Upper lobe of left lung (tissue), 4 donors: ENCODE data around the gene DCPS.

Source experiments
- CTCF ChIP-seq, 6 experiments: fragments of 450-650 bp in 4 of 6; fragments of 200-600 bp in 2 of 6; sonication (generic) in 2 of 6; IDR thresholded peaks; one replicate each; pipeline ENCODE4 v1.5.1; 2016 to 2019; ENCODE audit warnings: antibody characterized with exemption in 6 of 6
- POLR2A ChIP-seq, 4 donors: fragments of 450-650 bp; IDR thresholded peaks; one replicate each; pipeline ENCODE4 v1.5.1; 2016 to 2017; ENCODE audit warnings: antibody characterized with exemption in 4 of 4, mild to moderate bottlenecking in 2 of 4
- POLR2AphosphoS5 ChIP-seq, 2 donors: sonication (generic); formaldehyde crosslinking; IDR thresholded peaks; one replicate each; pipeline ENCODE4 v1.5.1; 2017; ENCODE audit warnings: antibody characterized with exemption in 2 of 2

- TF ChIP-seq CTCF (IDR thresholded peaks at IDR 0.05) (no peak), POLR2A (IDR thresholded peaks at IDR 0.05) (no peak), POLR2AphosphoS5 (IDR thresholded peaks at IDR 0.05) (no peak)
Observed at GRCh38 chr11:126341760-126342161, 37.9 kb downstream of the DCPS start.
